GM19351 (cell line): ENCODE results near the gene TMEM9.
"Not testable (repeated sequence)": the region's sequence is repeated elsewhere in the genome, so short reads cannot be mapped to it uniquely, and the experiment has no call there.

ENCODE experiments used
- ATAC-seq: cut with Tn5 transposase; IDR thresholded peaks from one replicate; pipeline ENCODE4 v1.9.1; 2021; ENCODE audit warnings: mild to moderate bottlenecking, moderate library complexity; ENCODE audit not compliant: unreplicated experiment

TMEM9 gene

GRCh38 chr1:201175820-201176500, 21.7 kb upstream of the TMEM9 start:
- no peak for ATAC-seq

- ATAC-seq: no peak
Measured at GRCh38 chr1:201173736-201174135, 19.5 kb upstream of the TMEM9 start.

GRCh38 chr1:201172999-201173610, 18.8 kb upstream of the TMEM9 start:
- ATAC-seq: no peak

- ATAC-seq: no peak
Measured at GRCh38 chr1:201172326-201172725, 18.1 kb upstream of the TMEM9 start.

GRCh38 chr1:201171063-201172036, 17.1 kb upstream of the TMEM9 start:
- ATAC-seq: peak; percentile 52

GRCh38 chr1:201170533-201171062, 16.3 kb upstream of the TMEM9 start:
- peak; percentile 95 for ATAC-seq

- ATAC-seq: no peak
Measured at GRCh38 chr1:201169971-201170532, 15.8 kb upstream of the TMEM9 start.

GRCh38 chr1:201169203-201169602, 14.9 kb upstream of the TMEM9 start:
- ATAC-seq: no peak

GRCh38 chr1:201167041-201167991, 13.0 kb upstream of the TMEM9 start:
- no peak for ATAC-seq

- ATAC-seq: no peak
Measured at GRCh38 chr1:201164645-201165044, 10.4 kb upstream of the TMEM9 start.

- no peak for ATAC-seq
Measured at GRCh38 chr1:201163707-201164106, 9.4 kb upstream of the TMEM9 start.

- not testable (repeated sequence) for ATAC-seq
Measured at GRCh38 chr1:201163036-201163435, 8.8 kb upstream of the TMEM9 start.

GRCh38 chr1:201157949-201158348, 3.7 kb upstream of the TMEM9 start:
- ATAC-seq: no peak

GRCh38 chr1:201156819-201157218, 2.5 kb upstream of the TMEM9 start:
- ATAC-seq: no peak

GRCh38 chr1:201156346-201156745, 2.1 kb upstream of the TMEM9 start:
- ATAC-seq: no peak

- no peak for ATAC-seq
Measured at GRCh38 chr1:201155354-201155753, 1.1 kb upstream of the TMEM9 start.

- ATAC-seq: peak; percentile 74
Measured at GRCh38 chr1:201153474-201154388, 543 bp downstream of the TMEM9 start.

GRCh38 chr1:201149400-201149799, 4.9 kb downstream of the TMEM9 start:
- ATAC-seq: no peak
